ENCODE measurements around the gene SIRT7. TPM values are rescaled to one million over a fixed set of nuclear protein-coding genes. Genes with fewer than 3 reads are reported as not detected.
A peak's percentile ranks its signal among the peaks of the same experiment; 100 is the strongest.

The SIRT7 gene
- total and polyA plus RNA-seq, 12 donors: 4.2 to 49.8 (median 14.6) TPM

DNA sequence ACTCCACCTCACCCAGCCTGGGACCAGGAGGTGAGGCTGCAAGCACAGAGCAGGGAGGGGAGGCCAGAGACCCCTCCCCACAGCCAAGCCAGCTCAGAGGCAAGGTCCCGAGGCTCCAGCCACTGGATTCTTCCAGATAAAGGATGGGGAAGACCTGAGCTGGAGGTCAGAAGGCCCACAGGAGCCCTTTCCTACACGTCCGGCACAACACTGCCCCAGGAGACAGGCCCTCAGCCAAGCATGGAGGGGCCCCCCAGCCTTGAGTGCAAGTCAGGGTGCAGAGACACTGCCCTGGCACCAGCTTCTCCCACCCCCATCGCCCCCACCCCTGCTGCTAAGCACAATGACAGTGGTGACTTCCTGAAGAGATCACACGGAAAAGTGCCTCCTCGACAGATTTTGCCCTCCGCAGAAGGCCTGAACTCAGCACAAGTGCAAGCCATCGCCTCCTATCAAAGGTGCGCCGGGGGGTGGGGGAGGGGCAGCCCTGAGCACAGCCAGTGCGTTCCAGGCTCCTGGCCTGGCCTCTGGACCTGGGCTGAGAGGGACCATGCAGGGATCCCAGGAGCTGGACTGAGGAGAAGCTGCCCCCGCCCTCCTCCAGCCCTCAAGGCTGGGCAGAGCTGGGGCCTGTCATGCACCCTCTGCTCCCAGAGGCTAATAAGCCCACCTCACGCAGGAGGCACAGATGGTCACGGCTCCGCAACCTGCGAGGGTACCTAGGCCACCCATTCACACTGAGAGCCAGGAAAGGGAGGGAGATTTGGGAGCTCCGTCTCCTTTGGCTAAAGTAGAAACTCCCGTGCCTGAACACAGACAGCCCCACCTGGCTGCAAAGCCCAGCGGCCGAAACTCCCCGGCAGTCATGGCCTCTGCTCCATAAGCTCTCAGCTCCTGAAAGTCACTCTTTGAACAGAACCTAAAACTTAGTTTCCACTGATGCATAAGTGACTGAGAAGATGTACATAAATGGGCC lies 6.9 kb upstream of the SIRT7 start:
- intact Hi-C loops (cut with DNase I): no loop called here
- no peaks in the 10 kb centered on the region for H3K27me3 ChIP-seq
- WGBS, 4 donors: 53 to 75% (median 66%) methylated on average over 3 to 21 of the region's 21 CpGs

DNA sequence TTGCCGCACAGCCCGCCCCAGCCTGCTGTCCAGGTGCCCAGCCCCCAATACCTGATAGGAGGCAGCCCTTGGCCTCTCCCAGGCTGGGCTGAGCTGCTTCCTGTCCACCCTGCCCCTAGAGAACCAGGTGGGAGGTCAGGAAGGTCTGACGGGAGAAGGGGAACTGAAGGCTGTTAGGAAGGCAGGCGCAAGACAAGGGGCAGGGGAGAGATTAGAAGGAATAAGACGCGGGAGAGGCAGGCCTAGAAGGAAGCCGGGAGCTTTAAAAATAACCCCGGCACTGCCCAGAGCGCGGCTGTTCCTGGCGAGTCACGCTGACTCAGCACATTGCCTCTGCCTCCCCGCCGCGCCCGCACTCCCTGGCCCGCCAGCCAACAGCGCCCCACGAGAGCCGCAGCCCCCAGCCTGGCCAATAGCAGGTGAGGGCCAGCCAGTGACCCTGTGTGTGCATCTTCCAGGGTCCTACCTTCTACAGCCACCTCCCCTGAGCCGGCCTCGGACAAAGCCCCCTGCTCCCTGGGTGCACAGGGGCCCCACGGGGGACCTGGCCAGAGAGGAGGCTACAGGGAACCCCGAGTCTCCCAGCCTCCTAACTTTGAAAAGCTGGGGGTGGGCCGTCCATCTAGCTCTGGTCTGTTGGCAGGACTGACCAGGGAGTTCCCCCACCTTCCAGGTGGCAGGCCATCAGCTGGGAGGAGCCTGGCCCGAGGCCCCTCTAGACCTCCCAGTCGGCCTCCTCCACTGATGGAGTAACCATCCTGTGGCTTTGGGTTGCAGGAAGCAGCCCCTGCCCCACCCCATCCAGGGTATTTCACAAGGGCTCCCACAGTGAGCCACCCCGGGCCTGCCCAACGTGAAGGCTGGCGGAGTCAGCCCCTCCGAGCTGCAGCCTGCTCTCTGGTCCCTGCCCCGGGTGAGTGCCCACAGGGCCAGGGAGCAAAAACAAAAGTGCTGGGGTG lies 5.6 kb upstream of the SIRT7 start:
- TF ChIP-seq POLR2A (IDR thresholded peaks at IDR 0.05): peak in 1 of 2 donors; percentile 57
- TF ChIP-seq, protein P1, sequence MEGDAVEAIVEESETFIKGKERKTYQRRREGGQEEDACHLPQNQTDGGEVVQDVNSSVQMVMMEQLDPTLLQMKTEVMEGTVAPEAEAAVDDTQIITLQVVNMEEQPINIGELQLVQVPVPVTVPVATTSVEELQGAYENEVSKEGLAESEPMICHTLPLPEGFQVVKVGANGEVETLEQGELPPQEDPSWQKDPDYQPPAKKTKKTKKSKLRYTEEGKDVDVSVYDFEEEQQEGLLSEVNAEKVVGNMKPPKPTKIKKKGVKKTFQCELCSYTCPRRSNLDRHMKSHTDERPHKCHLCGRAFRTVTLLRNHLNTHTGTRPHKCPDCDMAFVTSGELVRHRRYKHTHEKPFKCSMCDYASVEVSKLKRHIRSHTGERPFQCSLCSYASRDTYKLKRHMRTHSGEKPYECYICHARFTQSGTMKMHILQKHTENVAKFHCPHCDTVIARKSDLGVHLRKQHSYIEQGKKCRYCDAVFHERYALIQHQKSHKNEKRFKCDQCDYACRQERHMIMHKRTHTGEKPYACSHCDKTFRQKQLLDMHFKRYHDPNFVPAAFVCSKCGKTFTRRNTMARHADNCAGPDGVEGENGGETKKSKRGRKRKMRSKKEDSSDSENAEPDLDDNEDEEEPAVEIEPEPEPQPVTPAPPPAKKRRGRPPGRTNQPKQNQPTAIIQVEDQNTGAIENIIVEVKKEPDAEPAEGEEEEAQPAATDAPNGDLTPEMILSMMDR (IDR thresholded peaks at IDR 0.05): no peak
- no peaks in the 10 kb centered on the region for H3K27me3 ChIP-seq
- 11 to 22% (median 21%) methylated on average over 16 to 32 of the region's 32 CpGs for WGBS, 4 donors
- peak; percentile 77 to 91 (median 83) for DNase-seq
- intact Hi-C loops (cut with DNase I): no loop called here
- H3K36me3 ChIP-seq (replicated peaks in 1 of 2): peaks cover 0 to 17% of the 10 kb centered on the region in 2 donors
- H3K9me3 ChIP-seq (replicated peaks in 1 of 3): no peaks in the 10 kb centered on the region
- H3K4me3 ChIP-seq: peak overlapping the region in 2 of 4 donors; percentile 5 to 38
- H3K4me1 ChIP-seq (replicated peaks in 1 of 2): peaks cover 39 to 53% of the 10 kb centered on the region in 2 donors
- peak overlapping the region in 4 of 5 donors; percentile 62 to 85 (median 72) for H3K27ac ChIP-seq

More for the DNA sequence above, 6.9 kb upstream of the SIRT7 start:
- Histone ChIP-seq H3K4me3 (no peak overlapping the region), H3K36me3 (replicated peaks in 1 of 2) (peaks cover 0 to 17% of the 10 kb centered on the region in 2 donors), H3K9me3 (replicated peaks in 1 of 3) (no peaks in the 10 kb centered on the region), H3K27ac (peak overlapping the region; percentile 21 to 85 (median 63)), H3K4me1 (replicated peaks in 1 of 2) (peaks cover 39 to 53% of the 10 kb centered on the region in 2 donors)
- DNase-seq: peak in 1 of 7 donors; percentile 23
- TF ChIP-seq POLR2A (IDR thresholded peaks at IDR 0.05): no peak
- TF ChIP-seq, protein P1 (IDR thresholded peaks at IDR 0.05): no peak

DNA sequence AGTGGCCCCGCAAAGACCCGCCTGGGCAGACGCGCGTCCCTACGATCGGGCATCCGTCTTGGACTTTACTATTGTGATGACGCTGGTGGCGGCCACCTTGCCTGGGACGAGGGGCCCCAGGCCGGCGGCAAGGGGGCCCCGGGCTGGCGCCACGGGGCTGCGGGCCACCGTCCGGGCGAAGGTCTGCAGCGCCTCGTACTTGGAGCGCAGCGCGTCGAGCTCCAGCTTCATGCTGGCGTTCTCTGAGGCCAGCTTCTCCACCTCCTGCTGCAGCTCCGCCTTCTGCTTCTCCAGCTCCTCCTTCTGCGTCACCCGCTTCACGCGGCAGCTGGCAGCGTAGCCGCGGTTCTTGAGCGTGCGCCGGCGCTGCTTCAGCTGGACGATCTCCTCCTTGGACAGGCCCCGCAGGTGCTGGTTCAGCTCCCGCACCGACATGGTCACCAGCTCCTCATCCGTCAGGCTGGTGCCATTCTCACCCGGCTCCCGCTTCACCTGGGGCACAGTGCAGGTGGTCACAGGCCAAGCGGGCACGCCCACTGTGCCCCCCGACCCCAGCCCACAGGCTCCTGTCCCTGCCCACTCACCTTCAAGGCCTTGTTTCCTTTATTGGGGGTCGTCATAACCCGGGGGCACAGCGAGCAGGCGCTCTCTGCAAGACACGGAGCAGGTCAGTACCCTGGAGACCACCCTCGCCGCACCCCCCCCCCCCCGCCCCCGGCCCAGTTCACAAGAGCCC lies 4.8 kb upstream of the SIRT7 start:
- 81 to 95% (median 88%) methylated on average over 20 to 58 of the region's 58 CpGs for WGBS, 4 donors
- Histone ChIP-seq H3K4me3 (peak overlapping the region in 1 of 4 donors; percentile 38), H3K27ac (peak overlapping the region in 4 of 5 donors; percentile 62 to 85 (median 72)), H3K4me1 (replicated peaks in 1 of 2) (peaks cover 36 to 51% of the 10 kb centered on the region in 2 donors), H3K9me3 (replicated peaks in 1 of 3) (no peaks in the 10 kb centered on the region), H3K36me3 (replicated peaks in 1 of 2) (peaks cover 0 to 17% of the 10 kb centered on the region in 2 donors), H3K27me3 (no peaks in the 10 kb centered on the region)
- intact Hi-C loops (cut with DNase I): no loop called here
- TF ChIP-seq POLR2A (IDR thresholded peaks at IDR 0.05): no peak
- TF ChIP-seq, protein P1 (IDR thresholded peaks at IDR 0.05): no peak
- DNase-seq: no peak

Measured in adrenal gland (tissue), 12 donors.